Measurements from ENCODE around the gene ST8SIA2.

DNA sequence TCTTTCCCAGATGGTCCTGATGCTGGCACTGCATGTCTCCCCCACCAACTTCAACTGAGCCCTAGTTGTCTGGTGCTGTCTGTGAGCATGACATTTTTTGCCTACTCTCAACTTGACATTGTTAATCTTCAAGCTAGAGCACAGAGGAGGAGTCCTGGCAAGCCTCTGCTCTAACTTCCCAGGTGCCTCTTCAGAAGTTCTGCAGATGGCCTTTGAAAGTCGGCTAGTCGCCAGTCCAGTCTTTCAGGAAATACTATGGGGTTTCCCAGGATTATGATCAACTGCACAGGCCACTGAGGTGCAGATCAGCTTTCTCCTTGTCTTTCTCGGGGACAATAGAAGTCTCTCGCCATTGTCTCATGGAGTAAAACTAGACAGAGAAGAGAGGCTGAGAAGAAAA lies 86.7 kb downstream of the ST8SIA2 start:
- TF ChIP-seq EP300 (IDR thresholded peaks at IDR 0.05; ENCODE audit: borderline replicate concordance in 1 of 2, low read depth in 1 of 2, low read length in 1 of 2) (no peak), RAD21 (IDR thresholded peaks at IDR 0.05; ENCODE audit: low read length) (no peak), JUND (IDR thresholded peaks at IDR 0.05) (no peak), POLR2AphosphoS5 (IDR thresholded peaks at IDR 0.05; ENCODE audit: low read depth, low read length) (no peak)
- TF ChIP-seq, protein P1, sequence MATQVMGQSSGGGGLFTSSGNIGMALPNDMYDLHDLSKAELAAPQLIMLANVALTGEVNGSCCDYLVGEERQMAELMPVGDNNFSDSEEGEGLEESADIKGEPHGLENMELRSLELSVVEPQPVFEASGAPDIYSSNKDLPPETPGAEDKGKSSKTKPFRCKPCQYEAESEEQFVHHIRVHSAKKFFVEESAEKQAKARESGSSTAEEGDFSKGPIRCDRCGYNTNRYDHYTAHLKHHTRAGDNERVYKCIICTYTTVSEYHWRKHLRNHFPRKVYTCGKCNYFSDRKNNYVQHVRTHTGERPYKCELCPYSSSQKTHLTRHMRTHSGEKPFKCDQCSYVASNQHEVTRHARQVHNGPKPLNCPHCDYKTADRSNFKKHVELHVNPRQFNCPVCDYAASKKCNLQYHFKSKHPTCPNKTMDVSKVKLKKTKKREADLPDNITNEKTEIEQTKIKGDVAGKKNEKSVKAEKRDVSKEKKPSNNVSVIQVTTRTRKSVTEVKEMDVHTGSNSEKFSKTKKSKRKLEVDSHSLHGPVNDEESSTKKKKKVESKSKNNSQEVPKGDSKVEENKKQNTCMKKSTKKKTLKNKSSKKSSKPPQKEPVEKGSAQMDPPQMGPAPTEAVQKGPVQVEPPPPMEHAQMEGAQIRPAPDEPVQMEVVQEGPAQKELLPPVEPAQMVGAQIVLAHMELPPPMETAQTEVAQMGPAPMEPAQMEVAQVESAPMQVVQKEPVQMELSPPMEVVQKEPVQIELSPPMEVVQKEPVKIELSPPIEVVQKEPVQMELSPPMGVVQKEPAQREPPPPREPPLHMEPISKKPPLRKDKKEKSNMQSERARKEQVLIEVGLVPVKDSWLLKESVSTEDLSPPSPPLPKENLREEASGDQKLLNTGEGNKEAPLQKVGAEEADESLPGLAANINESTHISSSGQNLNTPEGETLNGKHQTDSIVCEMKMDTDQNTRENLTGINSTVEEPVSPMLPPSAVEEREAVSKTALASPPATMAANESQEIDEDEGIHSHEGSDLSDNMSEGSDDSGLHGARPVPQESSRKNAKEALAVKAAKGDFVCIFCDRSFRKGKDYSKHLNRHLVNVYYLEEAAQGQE (IDR thresholded peaks at IDR 0.05; ENCODE audit: low read depth, low read length): no peak
- TF ChIP-seq, protein P2, sequence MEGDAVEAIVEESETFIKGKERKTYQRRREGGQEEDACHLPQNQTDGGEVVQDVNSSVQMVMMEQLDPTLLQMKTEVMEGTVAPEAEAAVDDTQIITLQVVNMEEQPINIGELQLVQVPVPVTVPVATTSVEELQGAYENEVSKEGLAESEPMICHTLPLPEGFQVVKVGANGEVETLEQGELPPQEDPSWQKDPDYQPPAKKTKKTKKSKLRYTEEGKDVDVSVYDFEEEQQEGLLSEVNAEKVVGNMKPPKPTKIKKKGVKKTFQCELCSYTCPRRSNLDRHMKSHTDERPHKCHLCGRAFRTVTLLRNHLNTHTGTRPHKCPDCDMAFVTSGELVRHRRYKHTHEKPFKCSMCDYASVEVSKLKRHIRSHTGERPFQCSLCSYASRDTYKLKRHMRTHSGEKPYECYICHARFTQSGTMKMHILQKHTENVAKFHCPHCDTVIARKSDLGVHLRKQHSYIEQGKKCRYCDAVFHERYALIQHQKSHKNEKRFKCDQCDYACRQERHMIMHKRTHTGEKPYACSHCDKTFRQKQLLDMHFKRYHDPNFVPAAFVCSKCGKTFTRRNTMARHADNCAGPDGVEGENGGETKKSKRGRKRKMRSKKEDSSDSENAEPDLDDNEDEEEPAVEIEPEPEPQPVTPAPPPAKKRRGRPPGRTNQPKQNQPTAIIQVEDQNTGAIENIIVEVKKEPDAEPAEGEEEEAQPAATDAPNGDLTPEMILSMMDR (IDR thresholded peaks at IDR 0.05): no peak
- TF ChIP-seq, protein P3, sequence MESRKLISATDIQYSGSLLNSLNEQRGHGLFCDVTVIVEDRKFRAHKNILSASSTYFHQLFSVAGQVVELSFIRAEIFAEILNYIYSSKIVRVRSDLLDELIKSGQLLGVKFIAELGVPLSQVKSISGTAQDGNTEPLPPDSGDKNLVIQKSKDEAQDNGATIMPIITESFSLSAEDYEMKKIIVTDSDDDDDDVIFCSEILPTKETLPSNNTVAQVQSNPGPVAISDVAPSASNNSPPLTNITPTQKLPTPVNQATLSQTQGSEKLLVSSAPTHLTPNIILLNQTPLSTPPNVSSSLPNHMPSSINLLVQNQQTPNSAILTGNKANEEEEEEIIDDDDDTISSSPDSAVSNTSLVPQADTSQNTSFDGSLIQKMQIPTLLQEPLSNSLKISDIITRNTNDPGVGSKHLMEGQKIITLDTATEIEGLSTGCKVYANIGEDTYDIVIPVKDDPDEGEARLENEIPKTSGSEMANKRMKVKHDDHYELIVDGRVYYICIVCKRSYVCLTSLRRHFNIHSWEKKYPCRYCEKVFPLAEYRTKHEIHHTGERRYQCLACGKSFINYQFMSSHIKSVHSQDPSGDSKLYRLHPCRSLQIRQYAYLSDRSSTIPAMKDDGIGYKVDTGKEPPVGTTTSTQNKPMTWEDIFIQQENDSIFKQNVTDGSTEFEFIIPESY (IDR thresholded peaks at IDR 0.05; ENCODE audit: borderline replicate concordance, low read depth): no peak
